ENCODE results near the gene TNFRSF4.
"Not testable (repeated sequence)": the region's sequence is repeated elsewhere in the genome, so short reads cannot be mapped to it uniquely, and the experiment has no call there.

Gene TNFRSF4

DNA sequence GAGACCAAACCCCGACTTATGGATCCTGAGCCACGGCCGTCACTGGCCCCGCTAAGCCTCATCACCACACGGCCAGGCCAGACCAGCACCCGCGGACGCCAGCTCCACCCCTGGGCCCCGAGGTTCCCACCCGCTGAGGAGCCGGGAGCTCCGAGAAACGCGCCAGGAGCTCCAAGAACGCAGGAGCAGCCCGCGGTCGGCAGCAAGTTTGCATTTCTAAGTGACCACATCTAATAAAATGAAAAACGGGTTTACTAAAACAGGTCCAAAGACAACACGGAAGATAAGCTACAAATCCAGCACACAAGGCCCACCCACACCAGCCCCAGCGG lies 40.7 kb upstream of the TNFRSF4 start:
- no peak overlapping the region for H3K4me3 ChIP-seq (ENCODE audit: low read depth, low read length)
- no peaks in the 10 kb centered on the region for H3K79me2 ChIP-seq (ENCODE audit: control insufficient read depth, insufficient read depth, low read length, unreplicated experiment)
- H2AFZ ChIP-seq (ENCODE audit: low read length, unreplicated experiment), result no peak overlapping the region
- H3K36me3 ChIP-seq (ENCODE audit: insufficient read depth, low read length), result peaks cover 3% of the 10 kb centered on the region; the same call in 1 of the 2 replicates
- H3K27me3 ChIP-seq (ENCODE audit: insufficient read depth, low read length), result no peaks in the 10 kb centered on the region
- peaks cover 2% of the 10 kb centered on the region for H3K4me1 ChIP-seq (ENCODE audit: control insufficient read depth, insufficient read depth, low read length, unreplicated experiment)
- no peak overlapping the region for H3K27ac ChIP-seq (ENCODE audit: low read depth, low read length)

DNA sequence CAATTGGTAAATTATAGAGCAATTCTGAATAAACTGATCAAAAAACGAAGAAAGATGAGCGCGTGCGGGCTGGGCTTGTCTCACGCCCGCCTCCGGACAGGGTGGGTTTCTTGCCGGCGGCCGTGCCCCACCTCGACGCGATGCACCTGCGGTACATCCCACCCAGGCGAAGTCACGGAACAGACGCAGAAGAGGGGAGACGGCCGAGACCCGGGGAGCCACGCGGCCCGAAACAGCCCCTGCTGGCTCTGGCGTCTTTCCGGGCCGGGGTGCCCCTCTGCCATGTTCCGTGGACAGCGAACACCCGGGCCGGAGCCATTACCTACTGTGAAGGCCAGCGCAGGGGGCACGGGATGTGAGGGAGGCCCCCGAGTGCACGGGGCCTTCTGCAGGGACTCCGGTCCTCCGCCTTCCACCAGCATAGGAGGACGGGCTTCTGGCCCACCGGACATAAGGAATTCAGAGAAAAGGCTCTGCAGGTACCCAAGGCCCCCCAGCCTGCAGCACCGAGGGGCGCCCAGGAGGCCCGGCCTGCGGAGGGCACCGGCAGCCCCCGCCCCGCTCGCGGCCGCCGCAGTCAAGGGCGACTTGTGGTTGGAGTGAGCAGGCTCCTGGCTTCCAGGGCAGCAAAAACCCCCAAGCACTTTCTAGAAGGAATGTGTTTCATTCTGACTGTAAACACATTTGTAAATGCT lies 40.2 kb upstream of the TNFRSF4 start:
- Histone ChIP-seq H3K27me3 (ENCODE audit: insufficient read depth, low read length) (no peaks in the 10 kb centered on the region), H3K36me3 (ENCODE audit: insufficient read depth, low read length) (peaks cover 3% of the 10 kb centered on the region; the same call in 1 of the 2 replicates), H3K79me2 (ENCODE audit: control insufficient read depth, insufficient read depth, low read length, unreplicated experiment) (no peaks in the 10 kb centered on the region), H3K27ac (ENCODE audit: low read depth, low read length) (no peak overlapping the region), H2AFZ (ENCODE audit: low read length, unreplicated experiment) (no peak overlapping the region), H3K4me3 (ENCODE audit: low read depth, low read length) (no peak overlapping the region), H3K4me1 (ENCODE audit: control insufficient read depth, insufficient read depth, low read length, unreplicated experiment) (peaks cover 2% of the 10 kb centered on the region)

DNA sequence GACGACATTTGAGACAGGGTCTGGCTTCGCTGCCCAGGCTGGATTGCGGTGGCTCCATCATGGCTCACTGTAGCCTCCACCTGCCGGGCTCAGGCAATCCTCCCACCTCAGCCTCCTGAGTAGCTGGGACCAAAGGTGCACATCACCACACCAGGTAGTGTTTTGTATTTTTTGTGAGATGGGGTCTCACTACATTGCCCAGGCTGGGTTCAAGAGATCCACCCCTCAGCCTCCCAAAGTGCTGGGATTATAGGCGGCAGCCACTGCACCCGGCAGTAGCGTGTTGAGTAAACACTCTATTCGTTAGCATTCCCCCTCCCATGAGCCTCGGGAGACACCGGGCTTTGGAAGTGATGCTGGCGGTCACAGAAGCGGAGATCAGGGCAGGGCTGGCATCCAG lies 39.4 kb upstream of the TNFRSF4 start:
- Histone ChIP-seq H3K4me1 (ENCODE audit: control insufficient read depth, insufficient read depth, low read length, unreplicated experiment) (no peaks in the 10 kb centered on the region), H3K79me2 (ENCODE audit: control insufficient read depth, insufficient read depth, low read length, unreplicated experiment) (no peaks in the 10 kb centered on the region), H3K27ac (ENCODE audit: low read depth, low read length) (no peak overlapping the region), H3K4me3 (ENCODE audit: low read depth, low read length) (no peak overlapping the region), H3K36me3 (ENCODE audit: insufficient read depth, low read length) (peaks cover 3% of the 10 kb centered on the region; the same call in 1 of the 2 replicates), H3K27me3 (ENCODE audit: insufficient read depth, low read length) (no peaks in the 10 kb centered on the region), H2AFZ (ENCODE audit: low read length, unreplicated experiment) (no peak overlapping the region)

DNA sequence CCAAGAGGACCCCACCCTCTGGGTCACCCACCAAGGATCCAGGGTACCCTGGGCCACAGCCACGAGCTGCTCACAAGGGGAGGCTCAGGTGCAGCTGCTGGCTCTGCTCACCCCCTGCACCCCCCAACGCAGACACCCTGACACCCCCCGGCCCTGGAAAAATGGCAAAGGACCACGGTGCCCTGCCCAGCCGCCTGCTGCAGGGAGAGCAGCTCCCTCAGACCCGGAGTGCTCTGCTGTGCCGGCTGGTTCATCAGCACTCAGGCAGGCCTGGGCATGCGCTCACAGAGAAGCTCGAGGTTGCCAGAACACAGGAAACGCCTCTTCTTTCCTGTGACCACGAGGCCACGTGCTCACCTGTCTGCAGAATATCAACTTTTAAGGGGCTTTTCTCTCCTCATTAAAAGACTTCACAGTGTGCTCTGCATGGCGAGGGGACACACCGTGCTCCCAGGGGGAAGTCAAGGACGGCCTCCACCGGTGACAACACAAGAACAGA lies 36.9 kb upstream of the TNFRSF4 start:
- Histone ChIP-seq H3K36me3 (ENCODE audit: insufficient read depth, low read length) (peaks cover 3% of the 10 kb centered on the region; the same call in 1 of the 2 replicates), H3K4me3 (ENCODE audit: low read depth, low read length) (no peak overlapping the region), H2AFZ (ENCODE audit: low read length, unreplicated experiment) (no peak overlapping the region), H3K27me3 (ENCODE audit: insufficient read depth, low read length) (peaks cover 9% of the 10 kb centered on the region; the same call in 1 of the 2 replicates), H3K4me1 (ENCODE audit: control insufficient read depth, insufficient read depth, low read length, unreplicated experiment) (no peaks in the 10 kb centered on the region), H3K27ac (ENCODE audit: low read depth, low read length) (no peak overlapping the region), H3K79me2 (ENCODE audit: control insufficient read depth, insufficient read depth, low read length, unreplicated experiment) (no peaks in the 10 kb centered on the region)

DNA sequence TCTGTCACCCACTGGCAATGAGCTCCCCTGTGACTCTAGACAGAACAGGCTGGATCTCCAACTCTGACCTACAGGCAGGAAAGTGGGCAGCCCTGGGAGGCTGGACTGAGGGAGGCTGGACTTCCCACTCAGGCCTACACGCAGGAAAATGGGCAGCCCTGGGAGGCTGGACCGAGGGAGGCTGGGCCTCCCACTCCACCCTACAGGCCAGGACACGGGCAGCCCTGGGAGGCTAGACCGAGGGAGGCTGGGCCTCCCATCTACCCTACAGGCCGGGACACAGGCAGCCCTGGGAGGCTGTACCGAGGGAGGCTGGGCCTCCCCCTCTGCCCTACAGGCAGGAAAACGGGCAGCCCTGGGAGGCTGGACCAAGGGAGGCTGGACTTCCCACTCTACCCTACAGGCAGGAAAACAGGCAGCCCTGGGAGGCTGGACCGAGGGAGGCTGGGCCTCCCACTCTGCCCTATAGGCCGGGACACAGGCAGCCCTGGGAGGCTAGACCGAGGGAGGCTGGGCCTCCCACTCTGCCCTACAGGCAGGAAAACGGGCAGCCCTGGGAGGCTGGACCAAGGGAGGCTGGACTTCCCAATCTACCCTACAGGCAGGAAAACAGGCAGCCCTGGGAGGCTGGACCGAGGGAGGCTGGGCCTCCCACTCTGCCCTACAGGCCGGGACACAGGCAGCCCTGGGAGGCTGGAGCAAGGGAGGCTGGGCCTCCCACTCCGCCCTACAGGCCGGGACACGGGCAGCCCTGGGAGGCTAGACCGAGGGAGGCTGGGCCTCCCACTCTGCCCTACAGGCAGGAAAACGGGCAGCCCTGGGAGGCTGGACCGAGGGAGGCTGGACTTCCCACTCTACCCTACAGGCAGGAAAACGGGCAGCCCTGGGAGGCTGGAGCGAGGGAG lies 34.3 kb upstream of the TNFRSF4 start:
- not testable (repeated sequence) for H2AFZ ChIP-seq (ENCODE audit: low read length, unreplicated experiment); H3K4me1 ChIP-seq (ENCODE audit: control insufficient read depth, insufficient read depth, low read length, unreplicated experiment)

DNA sequence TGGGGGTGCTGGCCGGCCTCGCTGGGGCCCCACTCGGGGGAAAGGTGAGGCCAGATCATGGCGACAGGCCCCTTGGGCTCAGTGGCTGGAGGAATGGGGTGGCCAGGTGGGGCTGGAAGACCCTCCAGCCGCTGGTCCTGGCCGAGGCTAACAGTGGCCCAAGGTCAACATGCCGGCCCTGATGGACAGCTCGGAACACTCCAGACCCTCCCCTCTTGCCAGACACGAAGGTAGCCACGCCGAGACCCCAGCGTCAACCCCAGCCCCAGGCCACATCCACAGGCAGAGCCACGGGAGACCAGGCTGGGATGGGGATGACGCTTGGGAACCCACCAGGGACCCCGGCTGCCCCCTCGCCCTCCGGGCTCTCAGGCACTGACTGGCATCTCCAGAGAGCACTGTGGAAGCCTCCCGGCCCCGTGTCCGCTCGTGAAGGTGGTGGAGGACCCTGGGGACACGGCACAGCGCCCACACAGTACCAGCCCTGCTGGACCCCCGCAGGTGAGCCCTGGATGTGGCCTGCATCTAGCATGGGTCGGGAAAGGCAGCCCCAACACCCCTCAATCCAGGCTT lies 33.5 kb upstream of the TNFRSF4 start:
- H3K4me3 ChIP-seq (ENCODE audit: low read depth, low read length), result no peak overlapping the region
- no peaks in the 10 kb centered on the region for H3K4me1 ChIP-seq (ENCODE audit: control insufficient read depth, insufficient read depth, low read length, unreplicated experiment)
- peaks cover 9% of the 10 kb centered on the region; the same call in 1 of the 2 replicates for H3K27me3 ChIP-seq (ENCODE audit: insufficient read depth, low read length)
- no peak overlapping the region for H2AFZ ChIP-seq (ENCODE audit: low read length, unreplicated experiment)
- no peaks in the 10 kb centered on the region for H3K79me2 ChIP-seq (ENCODE audit: control insufficient read depth, insufficient read depth, low read length, unreplicated experiment)
- H3K36me3 ChIP-seq (ENCODE audit: insufficient read depth, low read length), result no peaks in the 10 kb centered on the region
- H3K27ac ChIP-seq (ENCODE audit: low read depth, low read length), result no peak overlapping the region

More for the DNA sequence above, 34.3 kb upstream of the TNFRSF4 start:
- not testable (repeated sequence) for H3K36me3 ChIP-seq (ENCODE audit: insufficient read depth, low read length); H3K27ac ChIP-seq (ENCODE audit: low read depth, low read length); H3K4me3 ChIP-seq (ENCODE audit: low read depth, low read length); H3K79me2 ChIP-seq (ENCODE audit: control insufficient read depth, insufficient read depth, low read length, unreplicated experiment); H3K27me3 ChIP-seq (ENCODE audit: insufficient read depth, low read length)

DNA sequence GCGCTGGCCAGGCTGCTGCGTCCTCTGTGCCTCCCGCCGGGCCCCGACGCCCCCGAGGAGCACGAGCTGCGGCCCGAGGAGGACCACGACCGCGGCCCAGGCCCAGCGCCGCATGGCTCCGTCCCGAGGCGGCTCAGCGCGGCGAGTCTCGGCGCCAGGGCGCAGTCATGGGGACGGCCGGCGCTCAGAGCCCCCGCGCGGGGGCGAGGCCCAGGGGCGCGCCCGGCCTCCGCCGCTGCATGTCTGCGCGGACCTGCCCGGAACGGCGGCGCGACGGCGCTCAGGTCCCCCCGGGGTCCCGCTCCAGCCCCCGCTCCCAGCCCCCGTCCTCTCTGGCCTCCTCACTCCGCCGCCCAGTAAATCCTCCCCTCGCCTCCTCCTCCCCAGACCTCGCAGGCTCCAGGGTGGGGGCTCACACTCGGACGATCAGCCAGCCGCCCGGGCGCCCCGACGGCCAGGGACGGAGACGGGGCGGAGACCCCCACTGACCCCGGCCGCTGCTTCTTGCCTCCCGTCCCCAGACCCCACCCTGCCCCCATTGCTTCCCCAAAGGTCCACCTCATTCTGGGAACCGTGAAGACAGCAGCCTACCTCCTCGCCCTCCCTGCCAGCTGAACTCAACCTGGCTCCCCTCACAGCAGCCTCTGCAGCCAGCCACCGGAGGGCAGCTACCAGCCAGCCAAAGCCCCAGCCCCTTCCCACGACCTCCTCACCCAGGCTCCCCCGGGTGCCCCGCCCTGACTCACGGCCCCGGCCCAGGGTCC lies 32.8 kb upstream of the TNFRSF4 start, which contains the start of gene C1QTNF12:
Gene C1QTNF12, minus strand, starts transcription at position 146 of the 764 bp plus-strand sequence. Its CDS starts 32 bp downstream, at position 114.
- H3K27ac ChIP-seq (ENCODE audit: low read depth, low read length), result no peak within 1 kb of the TSS
- peaks cover 9% of the 10 kb centered on the region; the same call in 1 of the 2 replicates for H3K27me3 ChIP-seq (ENCODE audit: insufficient read depth, low read length)
- no peaks in the 10 kb centered on the region for H3K4me1 ChIP-seq (ENCODE audit: control insufficient read depth, insufficient read depth, low read length, unreplicated experiment)

DNA sequence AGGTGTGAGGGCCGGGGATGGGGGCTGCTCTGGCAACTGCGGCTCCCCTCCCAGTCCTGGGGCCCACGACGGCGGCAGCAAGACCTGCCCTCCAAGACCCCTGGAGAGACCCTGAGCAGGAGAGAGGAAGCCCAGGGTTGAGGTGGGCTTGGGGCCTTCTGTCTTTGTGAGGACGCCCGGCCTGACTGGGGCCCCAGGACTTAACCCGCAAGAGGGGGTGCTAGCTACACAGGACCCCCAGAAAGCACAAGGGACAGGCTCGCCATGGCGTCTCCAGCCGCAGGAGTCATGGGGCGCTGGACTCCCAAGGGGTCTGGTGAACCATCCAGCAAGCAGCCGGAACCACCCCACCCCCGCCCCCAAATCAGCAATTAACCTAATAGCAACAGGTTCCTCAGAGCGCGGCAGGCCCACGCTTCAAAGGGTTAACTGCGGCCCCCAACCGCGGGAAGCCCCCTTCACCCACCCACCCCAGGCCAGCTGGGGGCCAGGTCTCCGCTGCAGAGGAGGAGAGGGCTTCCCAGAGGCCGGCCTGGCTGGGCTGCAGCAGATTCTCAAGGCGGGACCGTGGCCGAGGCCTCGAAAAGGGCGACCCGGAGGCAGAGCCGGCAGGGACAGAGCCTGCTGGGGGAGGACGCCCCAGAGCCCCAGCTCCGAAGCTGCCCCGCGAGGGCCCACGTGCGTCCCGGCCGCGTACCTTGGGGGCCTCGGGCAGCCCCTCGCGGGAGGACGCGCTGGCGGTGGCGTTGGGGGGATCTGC lies 32.0 kb upstream of the TNFRSF4 start:
- no peaks in the 10 kb centered on the region for H3K4me1 ChIP-seq (ENCODE audit: control insufficient read depth, insufficient read depth, low read length, unreplicated experiment)
- no peak overlapping the region for H3K4me3 ChIP-seq (ENCODE audit: low read depth, low read length)
- H3K27me3 ChIP-seq (ENCODE audit: insufficient read depth, low read length), result peaks cover 9% of the 10 kb centered on the region; the same call in 1 of the 2 replicates
- H2AFZ ChIP-seq (ENCODE audit: low read length, unreplicated experiment), result no peak overlapping the region
- H3K27ac ChIP-seq (ENCODE audit: low read depth, low read length), result no peak overlapping the region
- H3K79me2 ChIP-seq (ENCODE audit: control insufficient read depth, insufficient read depth, low read length, unreplicated experiment), result no peaks in the 10 kb centered on the region
- no peaks in the 10 kb centered on the region for H3K36me3 ChIP-seq (ENCODE audit: insufficient read depth, low read length)

More for the DNA sequence above, 32.8 kb upstream of the TNFRSF4 start, which contains the start of gene C1QTNF12:
- Histone ChIP-seq H3K79me2 (ENCODE audit: control insufficient read depth, insufficient read depth, low read length, unreplicated experiment) (no peaks in the 10 kb centered on the region), H3K4me3 (ENCODE audit: low read depth, low read length) (no peak within 1 kb of the TSS), H3K36me3 (ENCODE audit: insufficient read depth, low read length) (no peaks in the 10 kb centered on the region), H2AFZ (ENCODE audit: low read length, unreplicated experiment) (no peak within 1 kb of the TSS)

DNA sequence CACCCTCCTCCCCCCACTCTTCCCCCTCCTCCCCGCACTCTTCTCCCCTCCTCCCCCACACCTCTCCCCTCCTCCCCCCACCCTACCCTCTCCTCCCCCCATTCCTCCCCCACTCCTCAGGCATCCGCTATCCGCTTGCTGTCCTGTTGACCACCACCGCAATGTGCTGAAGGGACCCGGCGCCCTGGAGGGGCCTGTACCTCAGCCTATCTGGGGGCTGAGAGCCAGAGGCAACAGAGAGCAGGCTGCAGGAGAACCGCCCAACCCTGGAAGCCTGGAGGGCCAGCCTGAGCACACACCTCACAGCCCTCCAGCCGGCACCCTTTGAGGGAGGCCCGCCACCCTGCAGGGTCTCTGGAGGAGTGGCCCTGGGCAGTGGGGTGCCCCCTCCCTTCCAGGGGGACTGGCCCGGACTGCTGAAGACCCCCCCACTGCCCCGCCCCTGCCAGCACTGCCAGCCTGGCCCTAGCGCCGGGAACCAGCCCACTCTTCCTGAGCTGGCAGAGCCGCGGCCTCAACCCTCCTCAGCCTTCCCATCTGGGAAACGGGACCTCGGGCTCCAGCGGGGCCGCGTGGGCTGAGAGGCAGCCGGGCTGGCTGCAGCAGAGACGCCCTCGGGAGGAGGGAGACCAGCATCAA lies 31.3 kb upstream of the TNFRSF4 start:
- peaks cover 9% of the 10 kb centered on the region; the same call in 1 of the 2 replicates for H3K27me3 ChIP-seq (ENCODE audit: insufficient read depth, low read length)
- H3K4me1 ChIP-seq (ENCODE audit: control insufficient read depth, insufficient read depth, low read length, unreplicated experiment), result no peaks in the 10 kb centered on the region
- no peak overlapping the region for H3K27ac ChIP-seq (ENCODE audit: low read depth, low read length)
- H3K36me3 ChIP-seq (ENCODE audit: insufficient read depth, low read length), result no peaks in the 10 kb centered on the region
- no peaks in the 10 kb centered on the region for H3K79me2 ChIP-seq (ENCODE audit: control insufficient read depth, insufficient read depth, low read length, unreplicated experiment)
- H2AFZ ChIP-seq (ENCODE audit: low read length, unreplicated experiment), result no peak overlapping the region
- no peak overlapping the region for H3K4me3 ChIP-seq (ENCODE audit: low read depth, low read length)

Measured in ACC112 (cell line).